GM12864 (cell line): Measurements from ENCODE around the gene LAMA4.

Experiments
- DNase-seq: peaks from one replicate; pipeline ENCODE4 v3.0.0-alpha.2; 2011; ENCODE audit warnings: low read depth
- H3K4me3 ChIP-seq: 2 replicates; pipeline ENCODE4 v1.5.1; 2011; ENCODE audit warnings: mild to moderate bottlenecking, low read depth, low read length, control low read depth
- CTCF ChIP-seq: IDR thresholded peaks from 2 replicates; pipeline ENCODE4 v1.5.1; 2011; ENCODE audit warnings: low read depth, mild to moderate bottlenecking, moderate library complexity, low read length, control low read depth, inconsistent platforms; ENCODE audit errors: missing control alignments

The LAMA4 gene

GRCh38 chr6:112253841-112254816, at the start of gene LAMA4:
Gene LAMA4 (minus strand): TSS chr6:112254567. CDS start chr6:112254150, 417 bp downstream.
- DNase-seq, result no peak
- H3K4me3 ChIP-seq, result no peak within 1 kb of the TSS
- no peak for TF ChIP-seq CTCF

GRCh38 chr6:112302142-112302705, 47.9 kb upstream of the LAMA4 start:
- no peak for DNase-seq
- no peak for TF ChIP-seq CTCF
- H3K4me3 ChIP-seq, result no peak overlapping the region

GRCh38 chr6:112300896-112301295, 46.5 kb upstream of the LAMA4 start:
- no peak overlapping the region for H3K4me3 ChIP-seq
- no peak for DNase-seq
- TF ChIP-seq CTCF, result no peak

- H3K4me3 ChIP-seq, result no peak overlapping the region
- DNase-seq, result no peak
- TF ChIP-seq CTCF, result no peak
Observed at GRCh38 chr6:112298816-112299281, 44.5 kb upstream of the LAMA4 start.

- no peak for TF ChIP-seq CTCF
- H3K4me3 ChIP-seq, result no peak overlapping the region
- DNase-seq, result no peak
Observed at GRCh38 chr6:112298021-112298745, 43.8 kb upstream of the LAMA4 start.

- no peak overlapping the region for H3K4me3 ChIP-seq
- TF ChIP-seq CTCF, result no peak
- DNase-seq, result no peak
Observed at GRCh38 chr6:112296694-112297093, 42.3 kb upstream of the LAMA4 start.
